Retina (tissue), 1 donor: ENCODE results near the gene CFAP45.

Experiments used
- DNase-seq: peaks from one replicate; pipeline ENCODE4 v3.0.0-alpha.2; 2016

CFAP45 gene

DNA sequence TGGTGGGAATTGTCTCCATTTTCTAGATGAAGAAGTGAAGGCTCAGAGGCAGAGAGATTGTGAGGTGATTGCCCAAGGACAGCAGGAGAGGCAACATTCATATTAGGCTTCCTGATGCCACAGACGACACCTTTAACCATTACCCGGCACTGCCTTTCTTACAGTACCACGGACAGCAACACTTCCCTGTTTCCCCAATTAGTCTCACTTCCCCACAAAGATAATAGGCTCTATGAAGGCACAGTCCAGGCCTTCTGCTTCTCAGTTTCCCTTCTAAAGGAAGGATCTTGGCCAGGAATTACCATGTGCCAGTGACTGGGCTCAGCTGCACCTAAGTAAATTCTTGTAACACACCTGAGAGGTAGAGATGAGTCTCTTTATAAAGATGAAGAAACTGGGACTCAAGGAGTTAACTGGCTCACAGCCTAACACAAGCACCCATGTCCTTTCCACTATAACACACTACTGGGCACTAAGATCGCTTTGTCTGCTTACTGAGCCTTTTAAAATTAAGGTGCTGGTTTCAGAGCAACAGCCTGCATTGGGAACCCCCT lies 35.8 kb upstream of the CFAP45 start:
- DNase-seq = no peak

GRCh38 chr1:159935305-159935704 lies 35.3 kb upstream of the CFAP45 start:
- DNase-seq = no peak

DNA sequence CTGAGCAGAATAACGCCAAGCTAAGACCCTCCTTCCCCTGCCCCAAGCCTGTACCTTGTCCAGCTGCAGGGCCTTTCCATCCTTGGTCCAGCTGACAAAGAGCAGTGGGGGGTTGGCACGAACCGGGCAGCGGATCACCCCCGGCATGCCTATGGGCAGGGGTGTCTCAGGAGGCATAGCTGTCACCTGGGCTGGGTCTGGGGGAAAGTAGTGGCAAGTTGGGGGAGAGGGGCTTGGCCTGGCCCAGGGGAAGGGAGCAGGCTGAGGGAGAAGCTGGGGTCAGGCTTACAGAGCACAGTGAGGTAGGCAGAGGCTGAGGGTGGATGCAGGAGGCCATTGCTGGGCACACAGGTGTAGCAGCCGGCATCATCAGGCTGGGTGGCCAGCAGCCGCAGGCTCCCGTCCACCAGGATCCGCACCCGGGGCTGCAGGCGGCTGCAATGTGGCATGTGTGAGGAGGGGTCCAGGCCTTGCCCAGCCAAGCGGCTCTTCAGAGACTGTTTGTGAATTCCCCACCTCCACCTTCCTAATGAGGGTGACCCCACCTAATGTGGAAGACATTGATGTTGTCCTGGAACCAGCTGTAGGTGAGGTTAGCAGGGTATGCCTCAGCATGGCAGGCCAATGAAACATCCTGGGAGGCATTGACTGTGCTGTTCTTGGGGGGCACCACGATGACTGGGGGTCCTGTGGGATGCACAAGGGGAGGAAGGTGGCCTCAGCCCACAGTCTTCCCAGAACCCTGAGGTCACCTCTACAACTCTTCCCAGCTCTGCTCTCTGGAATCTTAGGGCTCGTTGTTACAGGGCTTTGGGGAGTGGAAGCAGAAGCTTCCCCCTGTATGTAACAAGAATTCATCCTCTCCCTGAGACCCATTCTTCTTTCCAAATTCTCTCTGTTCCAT lies 34.4 kb upstream of the CFAP45 start:
- DNase-seq = no peak

DNA sequence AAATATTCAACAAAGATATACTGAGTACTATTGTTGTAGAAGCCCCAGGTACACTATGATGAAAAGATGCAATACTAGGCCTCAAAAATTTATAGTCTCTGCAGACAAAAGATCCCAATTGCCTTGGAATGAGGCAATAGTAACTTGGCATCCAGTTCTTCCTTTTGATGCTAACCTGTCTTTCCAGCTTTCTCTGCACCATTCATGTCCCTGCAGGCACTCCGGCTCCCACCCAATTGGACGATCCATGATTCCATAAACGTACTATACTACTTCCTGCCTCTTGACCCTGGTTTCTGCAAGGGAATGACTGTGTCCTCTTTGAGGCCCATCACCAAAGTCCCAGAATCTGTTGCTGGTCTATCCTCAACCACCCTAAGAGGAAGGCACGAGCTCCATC lies 33.4 kb upstream of the CFAP45 start:
- DNase-seq = no peak

DNA sequence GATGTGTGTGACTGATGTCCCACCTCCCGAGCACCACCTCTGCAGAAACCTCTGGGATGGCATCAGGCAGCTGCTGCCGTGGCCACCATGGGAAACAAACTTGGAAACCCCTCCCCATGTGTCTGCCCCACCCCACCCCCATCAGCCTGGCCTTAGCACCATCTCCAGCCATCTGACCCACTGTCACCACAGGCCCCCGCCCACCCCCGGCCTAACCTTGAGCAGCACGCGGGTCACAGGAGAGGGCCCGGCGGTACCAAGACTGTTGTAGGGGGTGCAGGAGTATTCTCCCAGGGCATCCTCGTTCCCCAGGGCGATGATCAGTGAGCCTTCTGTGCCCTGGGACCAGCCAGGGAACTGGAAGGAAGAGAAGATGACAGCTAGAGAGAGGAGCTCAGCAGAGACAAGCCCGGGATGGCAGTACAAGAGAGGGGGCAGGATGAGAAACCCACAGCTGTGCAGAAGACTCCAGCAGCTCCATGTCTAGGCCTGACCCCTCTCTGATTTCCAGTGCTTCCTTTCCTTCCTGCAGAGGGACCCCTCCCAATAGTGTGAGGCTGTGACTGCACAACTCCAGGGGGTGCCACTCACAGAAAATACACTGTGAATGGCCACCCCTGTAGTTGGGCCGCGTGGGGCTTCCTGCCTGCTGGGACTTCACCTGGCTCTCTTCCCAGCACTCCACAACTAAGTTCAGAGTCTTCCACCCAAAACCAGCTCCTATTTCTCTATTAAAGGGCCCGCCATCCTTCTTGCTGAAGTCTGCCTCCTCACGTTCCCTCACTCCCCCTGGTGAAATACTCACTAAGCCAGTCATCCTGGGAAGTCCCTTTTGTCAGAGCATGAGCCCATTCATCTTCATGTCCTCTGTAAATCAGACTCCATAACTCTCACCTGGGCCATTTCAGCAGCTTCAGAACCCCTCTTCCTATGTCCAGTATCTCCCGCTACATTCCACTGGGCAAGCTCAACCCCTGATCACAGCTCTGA lies 32.6 kb upstream of the CFAP45 start:
- DNase-seq = no peak

DNA sequence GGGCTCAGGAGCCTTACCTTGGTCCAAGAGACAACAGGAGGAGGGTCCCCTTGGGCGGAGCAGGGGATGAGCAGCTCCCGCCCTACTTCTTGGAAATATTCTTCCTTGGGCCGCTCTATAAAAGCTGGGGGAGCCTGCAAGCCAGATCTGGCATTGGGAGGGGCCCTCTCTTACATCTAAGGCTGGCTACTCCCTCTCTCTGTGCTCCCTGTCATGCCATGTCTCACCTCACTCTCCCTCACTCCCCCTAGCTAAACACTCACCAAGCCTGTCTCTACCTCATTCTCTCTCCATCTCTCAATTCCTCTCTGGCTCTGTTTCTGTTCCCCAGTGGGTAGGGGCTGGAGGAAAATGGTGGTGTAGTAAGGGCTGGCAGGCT lies 31.8 kb upstream of the CFAP45 start:
- DNase-seq = no peak

GRCh38 chr1:159931101-159931794 lies 31.3 kb upstream of the CFAP45 start:
- DNase-seq = no peak

DNA sequence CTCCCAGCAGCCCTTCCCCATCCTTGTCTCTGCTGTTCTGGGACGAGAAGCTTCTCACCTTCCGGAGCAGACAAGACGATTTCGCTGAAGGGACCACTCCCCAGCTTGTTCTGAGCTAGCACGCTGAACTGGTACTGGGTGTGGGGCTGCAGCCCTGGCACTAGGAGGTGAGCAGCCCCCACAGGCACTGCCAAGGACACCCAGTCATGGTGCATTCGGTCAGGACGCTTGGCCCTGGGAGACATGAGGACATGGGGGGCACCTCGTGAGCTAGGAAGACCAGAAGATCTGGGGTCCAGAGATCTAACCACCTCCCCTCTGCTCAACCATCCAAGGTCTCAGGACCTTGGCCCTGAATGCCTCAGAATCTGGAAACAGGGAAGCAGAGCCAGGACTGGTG lies 30.7 kb upstream of the CFAP45 start:
- DNase-seq = no peak

GRCh38 chr1:159930216-159930615 lies 30.3 kb upstream of the CFAP45 start:
- DNase-seq = no peak

DNA sequence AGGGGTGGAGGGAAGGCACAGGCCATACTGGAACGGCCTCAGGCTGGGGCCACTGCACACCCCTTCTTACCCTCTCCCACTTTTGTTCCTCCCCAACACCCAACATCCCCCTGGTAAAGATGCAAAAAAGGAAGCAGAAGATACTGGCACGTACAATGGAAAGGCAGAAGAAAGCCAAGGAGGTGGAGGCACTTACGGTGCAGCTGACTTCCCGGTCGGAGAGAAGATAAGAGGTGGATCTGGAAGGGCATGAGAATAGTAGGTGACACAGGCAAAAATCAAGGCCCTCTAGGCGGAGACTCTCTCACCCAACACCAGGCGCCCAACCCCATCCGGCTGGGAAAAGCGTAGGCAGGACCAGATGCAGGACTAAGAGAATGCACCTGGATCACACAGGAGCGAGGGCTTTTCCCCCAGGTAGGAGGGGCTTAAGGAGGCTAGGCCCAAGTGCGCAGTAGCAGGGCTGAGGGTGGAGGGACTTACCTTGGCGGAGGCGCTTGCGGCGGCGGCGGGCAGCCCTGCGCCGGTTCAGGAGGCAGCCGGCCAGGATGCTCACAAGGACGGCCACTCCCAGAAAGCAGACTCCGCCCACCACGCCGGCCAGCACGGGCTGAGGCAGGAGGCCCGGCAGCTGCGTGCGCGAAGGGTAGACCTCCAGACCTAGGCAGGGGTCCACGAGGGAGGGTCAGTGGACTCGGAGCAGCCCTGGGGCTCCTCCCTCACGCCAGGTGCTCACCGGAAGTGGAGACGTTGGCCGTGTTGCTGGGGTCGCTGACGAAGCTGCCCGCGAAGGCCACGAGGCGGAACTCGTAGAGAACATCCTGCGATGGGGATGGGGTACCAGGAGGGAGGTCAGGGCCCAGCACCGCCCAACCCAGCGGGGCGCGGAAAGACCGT lies 29.4 kb upstream of the CFAP45 start:
- no peak for DNase-seq

GRCh38 chr1:159928491-159929050 lies 28.6 kb upstream of the CFAP45 start:
- no peak for DNase-seq

- no peak for DNase-seq
Observed at GRCh38 chr1:159927849-159928431, 28.0 kb upstream of the CFAP45 start.

GRCh38 chr1:159927211-159927848 lies 27.4 kb upstream of the CFAP45 start:
- no peak for DNase-seq

GRCh38 chr1:159925719-159926078 lies 25.7 kb upstream of the CFAP45 start:
- DNase-seq = no peak

DNA sequence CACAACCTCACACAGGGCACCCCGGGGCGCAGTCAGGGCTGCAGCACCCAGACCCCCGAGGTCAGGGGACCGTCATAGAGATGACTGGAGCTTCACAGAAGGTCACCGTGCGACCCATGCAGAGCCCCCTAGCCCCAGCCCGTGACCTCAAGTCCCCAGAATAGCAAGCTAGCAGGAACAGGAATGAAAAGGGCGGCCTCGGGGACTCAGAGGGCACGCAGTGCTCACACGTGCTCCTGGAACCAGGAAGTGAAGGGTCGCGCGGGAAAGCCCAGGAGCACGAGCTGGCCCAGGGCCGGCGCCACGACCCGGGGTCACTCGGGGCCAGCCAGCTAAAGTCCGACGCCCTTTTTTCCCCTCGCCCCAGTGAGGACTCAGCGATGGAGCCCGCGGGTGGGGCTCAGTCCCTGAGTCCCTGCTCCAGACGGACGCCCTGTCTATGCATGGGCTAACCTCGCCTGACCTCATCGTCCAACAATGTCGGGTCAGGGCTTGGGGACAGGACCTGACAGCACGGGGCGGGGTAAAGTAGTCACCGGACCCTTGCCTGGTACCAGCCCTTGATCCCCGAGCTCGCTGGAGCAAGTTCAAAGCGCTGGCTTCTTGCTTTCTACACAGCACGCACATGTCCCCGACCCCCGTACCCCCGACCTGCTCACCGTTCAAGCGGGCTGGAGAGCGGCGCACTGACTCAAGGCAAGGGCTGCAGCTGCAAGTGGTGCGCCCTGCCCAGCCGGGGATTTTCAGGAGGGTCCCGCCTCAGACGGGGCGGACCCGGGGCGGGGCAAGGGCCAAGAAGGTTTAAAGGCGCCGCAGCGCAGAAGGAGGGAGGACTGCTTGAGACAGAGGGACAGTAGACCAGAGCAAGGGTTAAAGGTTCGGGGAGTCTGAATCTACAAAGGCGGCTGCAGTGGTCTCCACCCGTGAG lies 25.1 kb upstream of the CFAP45 start, which contains the start of gene TAGLN2:
TAGLN2 (minus strand) TSS at position 717 of the 928 bp plus-strand sequence. CDS start 4,998 bp downstream, outside the sequence.
- DNase-seq = peak; percentile 91

GRCh38 chr1:159924025-159924790 lies 24.2 kb upstream of the CFAP45 start:
- no peak for DNase-seq

- peak; percentile 70 for DNase-seq
Observed at GRCh38 chr1:159923203-159924024, 23.4 kb upstream of the CFAP45 start.
